HepG2 (cell line): ENCODE results near the gene EZH1. TPM values are rescaled to one million over a fixed set of nuclear protein-coding genes. Genes with fewer than 3 reads are reported as not detected.
A peak's percentile ranks its signal among the peaks of the same experiment; 100 is the strongest.

Experiments
- ATAD3A ChIP-seq: sonication (generic); formaldehyde crosslinking; IDR thresholded peaks from 2 replicates; pipeline ENCODE4 v1.4.0; 2020; ENCODE audit warnings: missing genetic modification reagents
- ATF7-NPFF ChIP-seq: sonication (generic); formaldehyde crosslinking; IDR thresholded peaks from 2 replicates; pipeline ENCODE4 v1.8.1; 2023; ENCODE audit warnings: mild to moderate bottlenecking, low read depth, missing genetic modification reagents, moderate library complexity
- HNRNPK ChIP-seq: fragments of 200-400 bp; formaldehyde crosslinking; IDR thresholded peaks from 2 replicates; pipeline ENCODE4 v1.6.1; 2018; ENCODE audit warnings: low read length, low read depth, moderate library complexity, mild to moderate bottlenecking; ENCODE audit not compliant: poor library complexity, severe bottlenecking
- IKZF1 ChIP-seq: fragments of 450-650 bp; IDR thresholded peaks from 2 replicates; pipeline ENCODE4 v1.7.1; 2016
- KDM4B ChIP-seq: sonication (generic); formaldehyde crosslinking; IDR thresholded peaks from 2 replicates; pipeline ENCODE4 v1.4.0; 2020; ENCODE audit warnings: missing genetic modification reagents
- KLF15 ChIP-seq: sonication (generic); formaldehyde crosslinking; IDR thresholded peaks from 2 replicates; pipeline ENCODE4 v1.8.1; 2023; ENCODE audit warnings: borderline replicate concordance, mild to moderate bottlenecking, inconsistent platforms, missing genetic modification reagents, mixed read lengths
- LBX2 ChIP-seq: sonication (generic); formaldehyde crosslinking; IDR thresholded peaks from 2 replicates; pipeline ENCODE4 v1.5.0; 2020; ENCODE audit warnings: missing genetic modification reagents, mild to moderate bottlenecking, borderline replicate concordance
- NFKB2 ChIP-seq: sonication (generic); formaldehyde crosslinking; IDR thresholded peaks from 2 replicates; pipeline ENCODE4 v1.4.0; 2020; ENCODE audit warnings: missing genetic modification reagents, borderline replicate concordance
- SNAPC4 ChIP-seq: sonication (generic); formaldehyde crosslinking; IDR thresholded peaks from 2 replicates; pipeline ENCODE4 v1.4.0; 2020; ENCODE audit warnings: mild to moderate bottlenecking, missing genetic modification reagents
- SPEN ChIP-seq: sonication (generic); formaldehyde crosslinking; IDR thresholded peaks from 2 replicates; pipeline ENCODE4 v1.5.1; 2020; ENCODE audit warnings: low read depth, mild to moderate bottlenecking, missing genetic modification reagents
- SUZ12 ChIP-seq: fragments of 150-350 bp; IDR thresholded peaks from 2 replicates; pipeline ENCODE4 v1.6.1; 2014; ENCODE audit warnings: low read depth, low read length
- TEAD2 ChIP-seq: sonication (generic); formaldehyde crosslinking; IDR thresholded peaks from 2 replicates; pipeline ENCODE4 v1.9.0; 2021; ENCODE audit warnings: missing genetic modification reagents
- TFDP1 ChIP-seq: IDR thresholded peaks from 2 replicates; pipeline ENCODE4 v1.6.1; 2016; ENCODE audit warnings: missing compliant biosample characterization, missing genetic modification reagents, borderline replicate concordance
- XBP1 ChIP-seq: sonication (generic); formaldehyde crosslinking; IDR thresholded peaks from 2 replicates; pipeline ENCODE4 v1.5.0; 2020; ENCODE audit warnings: missing genetic modification reagents
- ZKSCAN8 ChIP-seq: IDR thresholded peaks from 2 replicates; pipeline ENCODE4 v1.6.1; 2016; ENCODE audit warnings: borderline replicate concordance, missing genetic modification reagents, missing compliant biosample characterization
- ZNF678 ChIP-seq: sonication (generic); formaldehyde crosslinking; IDR thresholded peaks from 2 replicates; pipeline ENCODE4 v1.4.0; 2020; ENCODE audit warnings: mild to moderate bottlenecking, missing genetic modification reagents
- ZNF770 ChIP-seq: sonication (generic); formaldehyde crosslinking; IDR thresholded peaks from 2 replicates; pipeline ENCODE4 v1.5.0; 2020; ENCODE audit warnings: mild to moderate bottlenecking, missing genetic modification reagents
- ZNF776 ChIP-seq: sonication (generic); formaldehyde crosslinking; IDR thresholded peaks from 2 replicates; pipeline ENCODE4 v1.4.0; 2020; ENCODE audit warnings: mild to moderate bottlenecking, missing genetic modification reagents
- polyA plus RNA-seq, 8 experiments: library from polyadenylated mRNA; depleted of rRNA in 3 of 8; stranded (reverse) in 7 of 8; unstranded in 1 of 8; fragments of >200 nt; fragmentation: Illumina TruSeq in 4 of 8; extraction: Trizol in 4 of 8; gene quantifications; 2 replicates each; pipeline versions ENCODE4 v1.2.1 to v1.2.3, GENCODE V29; 2011 to 2016; ENCODE audit warnings: low read depth in 4 of 8, missing spikeins in 1 of 8, mixed read lengths in 1 of 8; ENCODE audit not compliant: insufficient read depth in 1 of 8
- total RNA-seq, 5 experiments: library from RNA; depleted of rRNA; stranded (reverse); fragments of >200 nt; fragmentation: Illumina TruSeq; extraction: Trizol; gene quantifications; 2 replicates each; pipeline ENCODE4 v1.2.3, GENCODE V29; 2016; ENCODE audit warnings: low read depth in 1 of 5
- TF ChIP-seq, protein P1 (sequence below): sonication (generic); formaldehyde crosslinking; IDR thresholded peaks from 2 replicates; pipeline ENCODE4 v1.4.0; 2020; ENCODE audit warnings: missing genetic modification reagents

Gene EZH1
- total and polyA plus RNA-seq, 2 of the 13 experiments (the other 11 are each of a cell fraction or from before 2014, with no cell fraction given): 11.6 to 24.0 TPM

DNA sequence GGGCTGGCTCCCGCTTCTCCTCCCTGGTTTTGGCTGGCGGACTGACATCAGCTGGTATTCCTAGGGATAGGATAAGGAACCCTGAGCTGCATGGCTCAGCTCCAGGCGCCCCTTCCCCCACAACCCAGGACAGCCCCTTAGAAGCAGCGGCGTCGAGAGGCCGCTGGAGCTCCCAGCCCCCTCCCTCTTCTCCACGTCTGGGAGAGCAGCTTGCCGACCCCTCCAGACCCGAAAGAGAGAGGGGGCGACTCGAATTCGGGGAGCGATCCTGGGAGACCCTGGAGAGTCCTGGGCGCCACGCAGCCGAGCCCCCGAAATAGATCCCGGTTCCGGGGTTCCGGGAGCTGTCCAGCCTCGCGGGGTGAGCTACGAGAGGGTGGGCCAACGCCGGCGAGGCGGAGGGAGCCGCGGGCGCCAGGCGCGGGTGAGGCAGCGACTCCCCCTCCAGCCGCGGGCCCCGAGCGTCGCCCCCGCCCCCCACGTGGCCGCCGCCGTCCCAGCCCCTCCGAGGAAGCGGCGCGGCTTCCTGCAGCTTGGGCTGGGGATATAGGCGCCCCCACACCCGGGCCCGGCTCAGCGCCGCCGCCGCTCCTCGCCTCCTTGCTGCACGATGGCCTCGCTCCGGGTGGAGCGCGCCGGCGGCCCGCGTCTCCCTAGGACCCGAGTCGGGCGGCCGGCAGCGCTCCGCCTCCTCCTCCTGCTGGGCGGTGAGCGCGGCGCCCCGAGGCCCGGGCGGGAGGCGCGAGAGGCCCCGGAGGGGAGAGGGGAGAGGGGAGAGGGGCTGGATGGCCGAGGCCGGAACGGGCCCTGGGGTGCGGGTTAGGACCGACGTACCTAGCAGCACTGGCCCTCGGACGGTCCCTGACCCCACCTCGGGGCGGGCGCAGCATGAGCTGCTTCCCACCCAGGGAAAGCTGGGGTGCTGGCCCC, 16.1 kb upstream of the EZH1 start, which contains the start of gene RAMP2 (continued):
- TF ChIP-seq LBX2 (CRISPR knock-in tag) (peak; percentile 66; the same call in 1 of the 2 replicates), ZNF776 (no peak), NFKB2 (CRISPR knock-in tag) (no peak; the same call in 1 of the 2 replicates), IKZF1 (no peak), SPEN (CRISPR knock-in tag) (peak; percentile 63), KLF15 (CRISPR knock-in tag) (no peak), KDM4B (CRISPR knock-in tag) (no peak), SUZ12 (no peak), HNRNPK (peak; percentile 92), TFDP1 (CRISPR knock-in tag) (peak; percentile 61; the same call in 1 of the 2 replicates), ZKSCAN8 (no peak), SNAPC4 (CRISPR knock-in tag) (no peak), XBP1 (no peak), ATAD3A (CRISPR knock-in tag) (no peak), ATF7-NPFF (CRISPR knock-in tag) (peak; percentile 74), ZNF770 (CRISPR knock-in tag) (peak; percentile 64; the same call in 1 of the 2 replicates), ZNF678 (0 out of 2 replicates have a peak, but pooled peaks have one; percentile 19), TEAD2 (CRISPR knock-in tag) (no peak)
- TF ChIP-seq, protein P1, sequence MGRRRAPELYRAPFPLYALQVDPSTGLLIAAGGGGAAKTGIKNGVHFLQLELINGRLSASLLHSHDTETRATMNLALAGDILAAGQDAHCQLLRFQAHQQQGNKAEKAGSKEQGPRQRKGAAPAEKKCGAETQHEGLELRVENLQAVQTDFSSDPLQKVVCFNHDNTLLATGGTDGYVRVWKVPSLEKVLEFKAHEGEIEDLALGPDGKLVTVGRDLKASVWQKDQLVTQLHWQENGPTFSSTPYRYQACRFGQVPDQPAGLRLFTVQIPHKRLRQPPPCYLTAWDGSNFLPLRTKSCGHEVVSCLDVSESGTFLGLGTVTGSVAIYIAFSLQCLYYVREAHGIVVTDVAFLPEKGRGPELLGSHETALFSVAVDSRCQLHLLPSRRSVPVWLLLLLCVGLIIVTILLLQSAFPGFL: no peak
